ENCODE measurements around the gene PHF13.

Gene PHF13

DNA sequence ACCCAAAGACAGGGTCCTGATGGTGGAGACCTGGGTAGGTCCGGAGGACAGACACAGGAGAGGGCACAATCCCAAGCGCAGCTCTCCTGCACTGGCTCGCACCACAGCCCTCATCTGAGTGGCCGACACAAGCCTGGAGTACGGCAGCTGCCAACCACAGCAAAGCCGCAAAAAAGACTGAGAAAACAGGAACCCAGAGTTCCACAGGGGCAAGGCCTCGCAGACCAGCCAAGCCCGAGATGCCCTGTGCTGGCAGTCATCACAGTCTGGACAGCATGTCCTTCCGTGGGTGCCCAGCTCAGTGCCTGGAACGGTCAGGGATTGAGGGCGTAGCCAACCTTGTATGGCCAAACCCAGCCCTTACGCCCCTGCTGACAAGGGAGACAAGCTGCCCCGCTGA is 22.3 kb upstream of the PHF13 start:
- TF ChIP-seq, protein P1, sequence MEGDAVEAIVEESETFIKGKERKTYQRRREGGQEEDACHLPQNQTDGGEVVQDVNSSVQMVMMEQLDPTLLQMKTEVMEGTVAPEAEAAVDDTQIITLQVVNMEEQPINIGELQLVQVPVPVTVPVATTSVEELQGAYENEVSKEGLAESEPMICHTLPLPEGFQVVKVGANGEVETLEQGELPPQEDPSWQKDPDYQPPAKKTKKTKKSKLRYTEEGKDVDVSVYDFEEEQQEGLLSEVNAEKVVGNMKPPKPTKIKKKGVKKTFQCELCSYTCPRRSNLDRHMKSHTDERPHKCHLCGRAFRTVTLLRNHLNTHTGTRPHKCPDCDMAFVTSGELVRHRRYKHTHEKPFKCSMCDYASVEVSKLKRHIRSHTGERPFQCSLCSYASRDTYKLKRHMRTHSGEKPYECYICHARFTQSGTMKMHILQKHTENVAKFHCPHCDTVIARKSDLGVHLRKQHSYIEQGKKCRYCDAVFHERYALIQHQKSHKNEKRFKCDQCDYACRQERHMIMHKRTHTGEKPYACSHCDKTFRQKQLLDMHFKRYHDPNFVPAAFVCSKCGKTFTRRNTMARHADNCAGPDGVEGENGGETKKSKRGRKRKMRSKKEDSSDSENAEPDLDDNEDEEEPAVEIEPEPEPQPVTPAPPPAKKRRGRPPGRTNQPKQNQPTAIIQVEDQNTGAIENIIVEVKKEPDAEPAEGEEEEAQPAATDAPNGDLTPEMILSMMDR (IDR thresholded peaks at IDR 0.05; ENCODE audit: borderline replicate concordance, control extremely low read depth, extremely low read depth, insufficient read depth, missing control alignments): no peak
- DNase-seq (ENCODE audit: low spot score): no peak
- in situ Hi-C loops (cut with MboI; ENCODE audit: low sequenced_read_pairs, unreplicated experiment): no loop called here

DNA sequence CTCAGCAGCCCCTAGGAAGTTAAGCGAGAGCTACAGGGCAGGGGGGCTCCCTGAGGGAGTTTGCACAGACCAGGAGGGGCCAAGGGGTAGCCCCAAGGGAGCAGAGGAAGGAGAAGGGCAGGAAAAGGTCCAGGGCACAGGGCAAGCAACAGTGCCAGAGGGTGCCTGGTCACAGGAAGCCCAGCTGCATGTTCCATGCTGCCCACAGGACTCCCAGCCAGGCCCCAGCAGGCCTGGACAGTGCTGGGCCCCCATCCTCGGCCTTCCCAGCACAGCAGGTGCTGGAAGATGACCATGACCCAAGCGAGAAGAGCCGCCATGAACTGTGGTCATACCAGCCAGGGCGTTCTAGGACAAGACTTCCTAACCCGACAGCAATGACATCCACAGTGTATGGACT is 21.9 kb upstream of the PHF13 start:
- in situ Hi-C loops (cut with MboI; ENCODE audit: low sequenced_read_pairs, unreplicated experiment): no loop called here

DNA sequence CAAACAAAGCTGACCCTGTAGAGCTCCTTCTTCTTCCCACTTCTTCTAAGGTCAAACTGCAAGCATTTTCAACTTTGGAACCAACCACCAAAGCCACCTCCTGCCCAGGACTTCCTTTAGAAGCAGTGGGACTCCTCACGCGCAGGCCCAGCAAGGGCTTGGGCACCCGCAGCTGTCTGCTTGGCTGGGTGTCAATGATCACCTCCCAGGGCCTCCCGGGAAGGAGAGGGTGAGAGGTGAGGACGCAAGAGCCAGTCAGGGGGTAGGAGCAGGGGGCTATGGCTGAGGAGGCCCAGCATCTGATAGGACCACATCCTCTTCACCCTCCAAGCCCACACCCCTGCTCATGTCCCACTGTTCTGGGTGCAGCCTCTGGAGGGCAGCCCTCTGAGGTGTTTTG is 21.1 kb upstream of the PHF13 start:
- TF ChIP-seq, protein P1 (IDR thresholded peaks at IDR 0.05; ENCODE audit: borderline replicate concordance, control extremely low read depth, extremely low read depth, insufficient read depth, missing control alignments): no peak
- in situ Hi-C loops (cut with MboI; ENCODE audit: low sequenced_read_pairs, unreplicated experiment): no loop called here
- DNase-seq (ENCODE audit: low spot score): no peak

More for the DNA sequence above, 21.9 kb upstream of the PHF13 start:
- TF ChIP-seq, protein P1 (IDR thresholded peaks at IDR 0.05; ENCODE audit: borderline replicate concordance, control extremely low read depth, extremely low read depth, insufficient read depth, missing control alignments): no peak
- no peak for DNase-seq (ENCODE audit: low spot score)

GRCh38 chr1:6592865-6593593 is 20.5 kb upstream of the PHF13 start:
- DNase-seq (ENCODE audit: low spot score): no peak
- TF ChIP-seq, protein P1 (IDR thresholded peaks at IDR 0.05; ENCODE audit: borderline replicate concordance, control extremely low read depth, extremely low read depth, insufficient read depth, missing control alignments): no peak
- in situ Hi-C loops (cut with MboI; ENCODE audit: low sequenced_read_pairs, unreplicated experiment): no loop called here

- in situ Hi-C loops (cut with MboI; ENCODE audit: low sequenced_read_pairs, unreplicated experiment): no loop called here
- DNase-seq (ENCODE audit: low spot score): no peak
- TF ChIP-seq, protein P1 (IDR thresholded peaks at IDR 0.05; ENCODE audit: borderline replicate concordance, control extremely low read depth, extremely low read depth, insufficient read depth, missing control alignments): no peak
These were observed 19.7 kb upstream of the PHF13 start for GRCh38 chr1:6593810-6594209.

DNA sequence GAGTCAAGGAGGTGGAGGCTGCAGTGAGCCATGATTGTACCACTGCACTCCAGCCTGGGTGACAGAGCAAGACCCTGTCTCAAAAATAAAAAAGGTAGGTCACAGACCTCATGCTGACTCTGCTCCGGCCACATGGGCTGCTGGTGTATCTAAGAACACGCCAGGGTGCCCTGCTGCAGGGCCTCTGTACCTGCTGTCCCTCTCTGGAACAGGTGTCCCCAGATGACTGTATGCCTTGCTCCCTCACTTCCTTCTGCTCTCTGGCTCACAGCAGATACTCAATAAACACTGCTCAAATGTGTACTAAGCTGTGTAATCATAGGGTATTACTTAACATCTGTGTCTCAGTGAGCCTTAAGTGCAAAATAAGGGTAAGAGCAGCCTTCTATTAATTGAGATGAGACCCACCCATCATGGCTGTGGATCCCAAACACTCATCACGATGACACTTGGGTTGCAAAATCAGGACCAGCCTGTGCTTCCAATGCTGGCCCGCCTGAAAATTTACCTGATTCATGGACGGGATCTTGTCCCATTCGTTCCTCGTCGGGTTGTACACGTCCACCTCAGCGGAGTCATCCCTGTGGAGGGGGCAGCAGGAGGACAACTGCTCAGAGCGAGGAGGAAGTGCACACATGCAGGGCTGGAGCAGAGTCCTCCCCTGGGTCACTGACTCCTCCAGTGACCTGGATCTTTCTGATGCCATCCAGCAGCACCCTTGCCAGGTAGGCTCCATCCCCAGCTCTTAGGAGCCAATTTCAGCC is 18.4 kb upstream of the PHF13 start:
- in situ Hi-C loops (cut with MboI; ENCODE audit: low sequenced_read_pairs, unreplicated experiment): no loop called here
- DNase-seq (ENCODE audit: low spot score): no peak
- TF ChIP-seq, protein P1 (IDR thresholded peaks at IDR 0.05; ENCODE audit: borderline replicate concordance, control extremely low read depth, extremely low read depth, insufficient read depth, missing control alignments): no peak
